Measurements from ENCODE around the gene ADGRB3. TPM values are rescaled to one million over a fixed set of nuclear protein-coding genes. Genes with fewer than 3 reads are reported as not detected.
"Not testable (repeated sequence)": the region's sequence is repeated elsewhere in the genome, so short reads cannot be mapped to it uniquely, and the experiment has no call there.

The ADGRB3 gene
- polyA plus RNA-seq, 1 of the 3 experiments (the other 2 are of a cell fraction), result 0.12 TPM

DNA sequence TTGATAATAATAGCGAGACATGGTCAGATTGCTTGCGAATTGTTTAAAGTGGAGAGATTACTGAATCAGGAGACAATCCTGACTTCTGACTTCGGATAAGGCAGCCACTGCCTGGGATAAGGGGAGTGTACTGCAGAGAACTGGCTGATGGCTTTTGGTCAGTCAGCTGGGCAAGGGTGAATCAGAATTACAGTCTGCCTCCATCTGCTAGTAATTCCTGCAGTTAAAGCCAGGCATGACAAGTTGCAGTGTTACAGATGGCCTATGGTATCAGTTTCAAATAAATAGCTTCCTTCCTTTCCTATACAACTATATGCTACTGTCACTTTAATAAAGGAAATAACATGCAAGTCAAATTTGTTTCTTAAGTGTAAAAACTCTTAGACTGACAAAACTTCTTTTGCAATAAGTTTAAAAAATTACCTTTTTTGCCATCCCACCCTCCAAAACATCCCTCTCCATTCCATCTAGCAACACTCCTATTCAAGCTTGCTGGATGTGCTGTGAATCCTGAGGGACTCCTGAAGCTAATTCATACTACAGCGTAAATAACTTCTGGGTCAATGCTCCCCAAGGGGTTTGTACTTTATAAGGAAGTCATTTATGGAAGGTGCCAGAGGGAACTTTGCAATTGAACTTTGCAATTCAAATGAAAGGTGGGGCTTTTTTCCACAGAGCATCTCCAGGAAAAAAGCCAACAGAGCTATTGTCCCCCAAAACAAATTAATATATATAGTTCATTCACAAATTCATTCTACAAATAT is 245.2 kb downstream of the ADGRB3 start (continued):
- TF ChIP-seq NRF1 (IDR thresholded peaks at IDR 0.05; ENCODE audit: low read depth, low read length) (no peak), YY1 (IDR thresholded peaks at IDR 0.05; ENCODE audit: low read depth) (no peak), TEAD4 (IDR thresholded peaks at IDR 0.05; ENCODE audit: borderline replicate concordance, insufficient read depth) (no peak), SMC3 (IDR thresholded peaks at IDR 0.05; ENCODE audit: low read depth, low read length) (no peak), TAF1 (IDR thresholded peaks at IDR 0.05; ENCODE audit: borderline replicate concordance, low read depth, low read length) (no peak), RXRA (IDR thresholded peaks at IDR 0.05; ENCODE audit: borderline replicate concordance, low read depth) (no peak), RFX5 (IDR thresholded peaks at IDR 0.05; ENCODE audit: low read length) (no peak), POLR2AphosphoS5 (IDR thresholded peaks at IDR 0.05; ENCODE audit: low read depth, low read length) (no peak), RAD21 (IDR thresholded peaks at IDR 0.05; ENCODE audit: low read length) (peak; percentile 20; the same call in 1 of the 2 replicates), NFIC (IDR thresholded peaks at IDR 0.05; ENCODE audit: borderline replicate concordance) (no peak), FOXM1 (IDR thresholded peaks at IDR 0.05; ENCODE audit: low read depth) (no peak), TCF12 (IDR thresholded peaks at IDR 0.05) (peak; percentile 13; the same call in 1 of the 2 replicates)
- TF ChIP-seq, protein P1, sequence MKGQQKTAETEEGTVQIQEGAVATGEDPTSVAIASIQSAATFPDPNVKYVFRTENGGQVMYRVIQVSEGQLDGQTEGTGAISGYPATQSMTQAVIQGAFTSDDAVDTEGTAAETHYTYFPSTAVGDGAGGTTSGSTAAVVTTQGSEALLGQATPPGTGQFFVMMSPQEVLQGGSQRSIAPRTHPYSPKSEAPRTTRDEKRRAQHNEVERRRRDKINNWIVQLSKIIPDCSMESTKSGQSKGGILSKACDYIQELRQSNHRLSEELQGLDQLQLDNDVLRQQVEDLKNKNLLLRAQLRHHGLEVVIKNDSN (IDR thresholded peaks at IDR 0.05; ENCODE audit: borderline replicate concordance, low read depth), result no peak
- TF ChIP-seq, protein P2, sequence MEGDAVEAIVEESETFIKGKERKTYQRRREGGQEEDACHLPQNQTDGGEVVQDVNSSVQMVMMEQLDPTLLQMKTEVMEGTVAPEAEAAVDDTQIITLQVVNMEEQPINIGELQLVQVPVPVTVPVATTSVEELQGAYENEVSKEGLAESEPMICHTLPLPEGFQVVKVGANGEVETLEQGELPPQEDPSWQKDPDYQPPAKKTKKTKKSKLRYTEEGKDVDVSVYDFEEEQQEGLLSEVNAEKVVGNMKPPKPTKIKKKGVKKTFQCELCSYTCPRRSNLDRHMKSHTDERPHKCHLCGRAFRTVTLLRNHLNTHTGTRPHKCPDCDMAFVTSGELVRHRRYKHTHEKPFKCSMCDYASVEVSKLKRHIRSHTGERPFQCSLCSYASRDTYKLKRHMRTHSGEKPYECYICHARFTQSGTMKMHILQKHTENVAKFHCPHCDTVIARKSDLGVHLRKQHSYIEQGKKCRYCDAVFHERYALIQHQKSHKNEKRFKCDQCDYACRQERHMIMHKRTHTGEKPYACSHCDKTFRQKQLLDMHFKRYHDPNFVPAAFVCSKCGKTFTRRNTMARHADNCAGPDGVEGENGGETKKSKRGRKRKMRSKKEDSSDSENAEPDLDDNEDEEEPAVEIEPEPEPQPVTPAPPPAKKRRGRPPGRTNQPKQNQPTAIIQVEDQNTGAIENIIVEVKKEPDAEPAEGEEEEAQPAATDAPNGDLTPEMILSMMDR (IDR thresholded peaks at IDR 0.05), result no peak
- TF ChIP-seq, protein P3, sequence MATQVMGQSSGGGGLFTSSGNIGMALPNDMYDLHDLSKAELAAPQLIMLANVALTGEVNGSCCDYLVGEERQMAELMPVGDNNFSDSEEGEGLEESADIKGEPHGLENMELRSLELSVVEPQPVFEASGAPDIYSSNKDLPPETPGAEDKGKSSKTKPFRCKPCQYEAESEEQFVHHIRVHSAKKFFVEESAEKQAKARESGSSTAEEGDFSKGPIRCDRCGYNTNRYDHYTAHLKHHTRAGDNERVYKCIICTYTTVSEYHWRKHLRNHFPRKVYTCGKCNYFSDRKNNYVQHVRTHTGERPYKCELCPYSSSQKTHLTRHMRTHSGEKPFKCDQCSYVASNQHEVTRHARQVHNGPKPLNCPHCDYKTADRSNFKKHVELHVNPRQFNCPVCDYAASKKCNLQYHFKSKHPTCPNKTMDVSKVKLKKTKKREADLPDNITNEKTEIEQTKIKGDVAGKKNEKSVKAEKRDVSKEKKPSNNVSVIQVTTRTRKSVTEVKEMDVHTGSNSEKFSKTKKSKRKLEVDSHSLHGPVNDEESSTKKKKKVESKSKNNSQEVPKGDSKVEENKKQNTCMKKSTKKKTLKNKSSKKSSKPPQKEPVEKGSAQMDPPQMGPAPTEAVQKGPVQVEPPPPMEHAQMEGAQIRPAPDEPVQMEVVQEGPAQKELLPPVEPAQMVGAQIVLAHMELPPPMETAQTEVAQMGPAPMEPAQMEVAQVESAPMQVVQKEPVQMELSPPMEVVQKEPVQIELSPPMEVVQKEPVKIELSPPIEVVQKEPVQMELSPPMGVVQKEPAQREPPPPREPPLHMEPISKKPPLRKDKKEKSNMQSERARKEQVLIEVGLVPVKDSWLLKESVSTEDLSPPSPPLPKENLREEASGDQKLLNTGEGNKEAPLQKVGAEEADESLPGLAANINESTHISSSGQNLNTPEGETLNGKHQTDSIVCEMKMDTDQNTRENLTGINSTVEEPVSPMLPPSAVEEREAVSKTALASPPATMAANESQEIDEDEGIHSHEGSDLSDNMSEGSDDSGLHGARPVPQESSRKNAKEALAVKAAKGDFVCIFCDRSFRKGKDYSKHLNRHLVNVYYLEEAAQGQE (IDR thresholded peaks at IDR 0.05; ENCODE audit: low read depth, low read length), result no peak
- TF ChIP-seq, protein P4, sequence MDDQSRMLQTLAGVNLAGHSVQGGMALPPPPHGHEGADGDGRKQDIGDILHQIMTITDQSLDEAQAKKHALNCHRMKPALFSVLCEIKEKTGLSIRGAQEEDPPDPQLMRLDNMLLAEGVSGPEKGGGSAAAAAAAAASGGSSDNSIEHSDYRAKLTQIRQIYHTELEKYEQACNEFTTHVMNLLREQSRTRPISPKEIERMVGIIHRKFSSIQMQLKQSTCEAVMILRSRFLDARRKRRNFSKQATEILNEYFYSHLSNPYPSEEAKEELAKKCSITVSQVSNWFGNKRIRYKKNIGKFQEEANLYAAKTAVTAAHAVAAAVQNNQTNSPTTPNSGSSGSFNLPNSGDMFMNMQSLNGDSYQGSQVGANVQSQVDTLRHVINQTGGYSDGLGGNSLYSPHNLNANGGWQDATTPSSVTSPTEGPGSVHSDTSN (IDR thresholded peaks at IDR 0.05), result no peak

DNA sequence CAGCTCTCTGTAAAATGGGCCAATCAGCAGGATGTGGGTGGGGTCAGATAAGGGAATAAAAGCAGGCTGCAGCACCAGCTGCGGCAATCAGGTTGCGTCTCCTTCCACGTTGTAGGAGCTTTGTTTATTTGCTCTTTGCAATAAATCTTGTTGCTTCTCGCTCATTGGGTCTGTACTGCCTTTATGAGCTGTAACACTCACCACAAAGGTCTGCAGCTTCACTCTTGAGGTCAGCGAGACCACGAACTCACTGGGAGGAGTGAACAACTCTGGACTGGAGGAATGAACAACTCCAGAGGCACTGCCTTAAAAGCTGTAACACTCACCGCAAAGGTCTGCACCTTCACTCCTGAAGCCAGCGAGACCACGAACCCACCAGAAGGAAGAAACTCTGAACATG is 248.2 kb downstream of the ADGRB3 start:
- H3K4me1 ChIP-seq (ENCODE audit: control insufficient read depth in 1 of 2, insufficient read depth in 2 of 2, low read depth in 1 of 2, low read length in 1 of 2); H3K9ac ChIP-seq; H4K20me1 ChIP-seq (ENCODE audit: insufficient read depth); H3K9me2 ChIP-seq; H3K27ac ChIP-seq (ENCODE audit: low read depth in 2 of 2, low read length in 1 of 2); H3K36me3 ChIP-seq (replicated peaks in 1 of 2; ENCODE audit: control insufficient read depth in 1 of 2, insufficient read depth in 2 of 2, low read length in 1 of 2); H3K27me3 ChIP-seq (ENCODE audit: insufficient read depth); H3K79me2 ChIP-seq (ENCODE audit: insufficient read depth); H3K4me2 ChIP-seq; H2AFZ ChIP-seq (ENCODE audit: low read depth); H3K4me3 ChIP-seq (ENCODE audit: low read depth in 2 of 2, low read length in 1 of 2); POLR2A ChIA-PET; H3F3A ChIP-seq (replicated peaks; ENCODE audit: insufficient read depth); DNase-seq; H3K9me3 ChIP-seq; CTCF ChIA-PET: not testable (repeated sequence)
- 67% methylated on average over 9 of the region's 9 CpGs for WGBS (ENCODE audit: low lambda C conversion rate)
